HFF-Myc (cell line): Measurements from ENCODE around the gene REPIN1.
A peak's percentile ranks its signal among the peaks of the same experiment; 100 is the strongest.

Experiments
- DNase-seq: peaks from one replicate; pipeline ENCODE4 v3.0.0-alpha.2; 2011; ENCODE audit warnings: low read depth; ENCODE audit errors: extremely low read depth
- H3K4me3 ChIP-seq: replicated peaks from 2 replicates; pipeline ENCODE4 v1.5.1; 2011; ENCODE audit warnings: low read depth, mild to moderate bottlenecking, control low read depth, low read length
- TF ChIP-seq, protein P1 (sequence below): IDR thresholded peaks from 2 replicates; pipeline ENCODE4 v1.5.1; 2012; ENCODE audit warnings: mild to moderate bottlenecking, low read depth, low read length, control low read depth; ENCODE audit errors: missing control alignments

The REPIN1 gene

DNA sequence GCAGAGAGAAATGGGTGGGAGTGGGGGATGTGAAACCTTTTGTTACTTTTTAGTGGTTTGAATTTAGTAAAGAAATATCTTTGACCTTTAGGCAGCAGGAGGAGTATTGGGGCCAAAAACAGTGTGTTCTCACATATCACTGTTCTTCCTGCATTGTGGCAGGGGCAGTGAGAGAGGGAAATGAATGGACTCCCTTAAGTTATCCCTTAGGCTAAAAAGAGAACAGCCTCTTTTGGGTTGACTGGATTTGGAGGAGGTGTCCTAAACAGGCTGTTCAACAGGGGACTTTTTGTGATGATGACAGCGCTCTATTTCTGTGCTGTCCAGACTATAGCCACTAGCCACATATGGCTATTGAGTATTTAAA lies 32.8 kb downstream of the REPIN1 start:
- TF ChIP-seq, protein P1, sequence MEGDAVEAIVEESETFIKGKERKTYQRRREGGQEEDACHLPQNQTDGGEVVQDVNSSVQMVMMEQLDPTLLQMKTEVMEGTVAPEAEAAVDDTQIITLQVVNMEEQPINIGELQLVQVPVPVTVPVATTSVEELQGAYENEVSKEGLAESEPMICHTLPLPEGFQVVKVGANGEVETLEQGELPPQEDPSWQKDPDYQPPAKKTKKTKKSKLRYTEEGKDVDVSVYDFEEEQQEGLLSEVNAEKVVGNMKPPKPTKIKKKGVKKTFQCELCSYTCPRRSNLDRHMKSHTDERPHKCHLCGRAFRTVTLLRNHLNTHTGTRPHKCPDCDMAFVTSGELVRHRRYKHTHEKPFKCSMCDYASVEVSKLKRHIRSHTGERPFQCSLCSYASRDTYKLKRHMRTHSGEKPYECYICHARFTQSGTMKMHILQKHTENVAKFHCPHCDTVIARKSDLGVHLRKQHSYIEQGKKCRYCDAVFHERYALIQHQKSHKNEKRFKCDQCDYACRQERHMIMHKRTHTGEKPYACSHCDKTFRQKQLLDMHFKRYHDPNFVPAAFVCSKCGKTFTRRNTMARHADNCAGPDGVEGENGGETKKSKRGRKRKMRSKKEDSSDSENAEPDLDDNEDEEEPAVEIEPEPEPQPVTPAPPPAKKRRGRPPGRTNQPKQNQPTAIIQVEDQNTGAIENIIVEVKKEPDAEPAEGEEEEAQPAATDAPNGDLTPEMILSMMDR, result no peak
- no peak for DNase-seq
- no peak overlapping the region for H3K4me3 ChIP-seq

DNA sequence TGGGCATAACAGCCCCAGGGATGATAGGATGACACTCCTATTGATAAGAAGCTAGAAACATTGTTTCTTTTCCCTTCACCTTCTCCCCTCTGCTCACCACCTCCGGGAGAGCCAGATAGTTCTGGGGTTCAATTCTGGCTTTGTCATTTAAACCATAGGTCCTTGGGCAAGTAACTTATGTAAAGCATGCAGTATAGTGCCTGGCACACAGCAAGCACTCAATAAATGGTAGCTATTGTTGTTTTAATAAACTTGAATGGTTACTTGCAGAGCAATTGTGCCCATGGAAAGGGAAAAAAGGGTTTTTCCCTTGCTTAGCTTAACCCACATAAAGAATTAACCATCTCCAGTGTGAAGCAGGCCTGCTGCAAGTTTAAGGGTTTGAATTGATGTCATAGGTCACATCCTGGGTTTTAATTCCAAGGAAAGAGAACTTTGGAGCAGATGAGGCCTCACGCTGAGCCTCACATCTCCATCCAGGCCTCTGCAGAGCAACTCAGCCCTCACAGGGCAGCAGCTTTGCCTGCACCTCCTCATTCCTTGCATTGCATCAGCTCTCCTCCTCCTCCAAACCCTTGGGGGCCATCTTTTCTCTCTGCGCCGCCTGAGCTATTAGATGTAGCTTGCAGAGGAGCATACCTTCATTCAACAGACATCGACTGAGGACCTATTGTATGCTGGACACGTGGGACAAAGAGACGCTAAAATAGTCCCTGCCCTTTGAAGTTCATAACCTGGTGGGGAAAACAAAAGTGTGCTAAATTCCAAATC lies 33.4 kb downstream of the REPIN1 start:
- TF ChIP-seq, protein P1, result no peak
- no peak overlapping the region for H3K4me3 ChIP-seq
- no peak for DNase-seq

DNA sequence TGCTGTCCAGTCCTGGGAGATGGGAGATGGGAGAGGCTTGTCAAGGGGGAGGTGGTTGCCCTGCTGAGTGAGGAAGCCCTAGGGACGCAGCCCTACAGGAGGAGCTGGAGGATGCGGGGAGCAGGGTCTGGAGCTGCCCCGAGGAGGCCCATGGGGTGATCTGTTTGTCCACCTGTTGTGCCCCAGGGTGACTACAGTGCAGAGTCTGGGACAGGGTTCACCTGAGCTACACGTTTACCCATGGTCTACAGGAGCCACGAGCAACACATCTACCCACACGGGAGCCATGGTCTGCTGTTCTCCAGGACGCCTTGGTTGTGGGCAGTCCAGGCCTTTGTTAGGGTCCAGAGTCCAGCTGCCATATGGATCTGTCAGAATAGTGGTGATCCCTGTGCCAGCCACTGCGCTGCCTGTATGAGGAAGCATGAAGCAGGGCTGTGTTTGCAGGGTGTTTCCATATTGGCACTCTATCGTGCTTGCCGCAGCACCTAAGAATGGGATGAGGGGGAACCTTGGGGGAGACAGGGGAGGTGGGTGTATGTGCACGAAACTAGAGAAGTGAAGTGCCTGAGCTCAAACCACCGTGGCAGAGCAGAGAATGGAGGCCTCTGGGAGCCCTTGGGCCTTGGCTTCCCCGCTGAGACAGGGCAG lies 34.2 kb downstream of the REPIN1 start:
- no peak for DNase-seq
- TF ChIP-seq, protein P1, result no peak
- no peak overlapping the region for H3K4me3 ChIP-seq

DNA sequence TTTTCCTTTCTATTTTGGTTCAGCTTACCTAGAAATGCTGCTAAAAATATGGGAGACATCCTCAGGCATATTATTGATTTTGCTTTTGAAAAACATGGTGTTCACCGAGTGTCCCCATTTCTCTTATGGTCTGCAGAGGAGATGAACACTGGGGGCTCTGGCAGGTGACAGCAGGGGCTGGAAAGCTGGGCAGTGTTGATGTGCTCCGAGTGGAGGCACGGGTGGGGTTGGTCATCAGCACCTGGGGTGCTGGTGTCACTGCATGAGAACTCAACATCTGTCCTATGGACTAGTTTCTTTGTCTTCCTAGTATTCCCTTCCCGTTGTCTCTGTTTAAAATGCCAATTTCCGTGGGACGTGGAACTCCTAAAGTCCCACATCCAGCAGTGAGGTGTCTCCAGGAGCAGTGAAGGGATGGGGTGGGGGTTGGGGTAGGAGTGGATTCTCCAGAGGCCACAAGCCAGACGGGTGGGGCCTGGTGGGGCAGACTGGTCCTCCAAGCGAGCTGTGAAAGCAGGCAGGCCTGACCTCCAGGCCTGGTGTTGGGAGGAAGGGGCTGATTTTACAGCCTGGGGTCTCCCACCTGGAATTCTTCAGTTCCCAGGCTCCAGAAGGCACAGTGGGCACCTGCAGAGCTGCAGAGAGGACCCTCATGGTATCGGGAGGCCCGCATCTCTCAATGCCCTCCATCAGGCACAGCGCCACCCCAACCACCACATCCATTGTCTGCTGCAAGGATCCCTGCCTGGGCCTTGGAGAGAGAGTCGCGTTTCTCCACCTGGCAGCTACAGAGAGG lies 35.0 kb downstream of the REPIN1 start:
- TF ChIP-seq, protein P1, result no peak
- no peak for DNase-seq
- no peak overlapping the region for H3K4me3 ChIP-seq

DNA sequence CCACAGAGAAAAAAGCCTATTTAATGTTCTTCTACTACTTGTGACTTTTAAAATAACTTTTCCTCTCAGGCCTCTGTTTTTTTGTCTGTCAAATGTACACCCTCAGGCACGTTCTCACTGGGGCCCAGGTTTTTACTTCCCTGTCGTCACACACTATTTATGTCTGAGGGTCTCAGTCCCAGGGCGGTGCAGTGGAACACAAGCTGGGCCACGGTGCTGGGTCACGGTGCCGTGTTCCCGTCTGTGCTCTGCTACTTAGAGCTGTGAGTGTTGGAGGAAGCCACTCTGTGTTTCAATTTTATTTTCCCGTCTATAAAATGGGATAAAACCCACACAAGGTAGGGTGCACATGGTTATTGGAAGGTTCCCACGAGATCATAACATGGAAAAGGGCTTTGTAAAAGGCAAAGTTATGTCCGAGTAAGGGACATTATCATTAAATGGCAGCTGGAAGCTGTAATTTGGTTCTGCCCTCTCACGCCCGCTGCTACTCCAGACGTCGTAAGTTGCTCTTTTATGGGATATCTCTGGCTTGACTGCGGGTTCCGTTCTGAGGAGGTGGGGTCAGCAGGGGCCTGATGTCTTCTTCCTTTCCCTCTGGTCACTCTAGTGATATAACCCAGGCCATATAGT lies 35.7 kb downstream of the REPIN1 start:
- no peak for DNase-seq
- TF ChIP-seq, protein P1, result no peak
- H3K4me3 ChIP-seq, result peak overlapping the region; percentile 58

DNA sequence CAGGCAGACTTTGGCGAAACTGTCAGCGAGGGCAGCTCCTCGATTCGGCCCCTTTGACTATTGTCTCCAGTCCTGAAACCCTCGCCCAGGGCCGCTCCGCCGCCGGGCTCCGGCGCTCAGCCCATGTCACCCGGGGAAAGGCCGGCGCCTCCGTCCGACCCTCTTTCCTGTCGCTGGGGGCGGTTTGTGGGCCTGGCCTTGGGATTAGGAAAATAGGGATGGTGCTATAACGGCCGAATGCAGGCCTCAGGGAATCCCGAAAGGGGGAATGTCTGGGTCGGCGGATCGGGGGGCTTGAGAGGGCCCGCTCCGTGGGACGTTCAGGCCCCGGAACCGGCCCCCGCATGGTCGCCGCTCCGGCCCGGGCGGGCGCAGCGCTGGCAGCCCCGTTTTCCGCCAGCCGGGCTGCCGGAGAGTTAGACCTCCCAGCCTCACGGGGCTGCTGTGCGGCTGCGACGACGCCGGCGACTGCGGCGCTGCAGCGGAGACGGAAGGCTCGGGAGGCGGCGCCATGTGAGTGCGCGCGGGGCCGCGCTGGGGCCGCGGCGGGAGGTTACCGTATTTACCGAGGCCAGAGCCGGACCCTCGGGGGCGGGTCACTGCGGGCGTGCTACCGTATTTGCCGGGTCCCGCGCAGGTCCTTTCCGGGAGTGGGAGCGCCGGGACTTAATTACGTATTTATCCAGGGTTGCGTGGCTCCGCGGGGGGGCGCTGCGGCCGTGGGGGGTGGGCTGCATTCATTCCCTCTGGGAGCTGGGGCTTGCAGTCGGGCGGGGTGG lies 36.4 kb downstream of the REPIN1 start:
- TF ChIP-seq, protein P1, result peak; percentile 11
- H3K4me3 ChIP-seq, result peak overlapping the region; percentile 58
- DNase-seq, result peak; percentile 55
